ENCODE results near the gene DCTN1.

The DCTN1 gene

DNA sequence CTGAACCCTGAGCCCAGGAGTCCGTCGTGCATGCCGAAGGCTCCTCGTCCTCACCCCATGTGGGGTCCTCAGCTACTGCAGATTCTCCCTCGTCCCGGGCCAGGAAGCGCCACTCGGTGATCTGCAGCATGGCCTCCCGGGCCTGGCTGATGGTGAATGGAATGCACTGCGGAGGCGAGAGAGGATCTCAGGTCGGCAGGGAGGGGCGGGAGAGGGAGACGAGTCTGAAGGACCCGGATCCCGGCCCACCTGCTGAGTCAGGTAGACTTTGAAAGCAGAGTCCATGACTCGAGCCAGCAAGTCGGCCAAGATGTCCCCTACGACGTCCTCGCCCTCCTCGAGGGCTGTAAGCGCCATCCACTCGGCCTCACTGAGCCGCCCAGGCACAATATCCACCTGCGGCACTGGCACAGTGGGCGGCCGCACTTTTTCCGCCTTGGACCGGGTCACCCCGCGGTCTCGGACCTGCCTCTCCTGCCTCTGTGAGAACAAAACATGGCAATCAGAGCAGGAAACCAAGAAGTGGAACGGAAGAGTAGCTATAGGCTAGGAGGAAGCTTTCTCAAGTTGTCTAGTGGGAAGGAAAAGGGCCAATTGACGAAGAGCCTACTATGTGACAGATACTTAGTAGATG is 35.8 kb upstream of the DCTN1 start:
- no peak overlapping the region; the same call in 1 of the 2 replicates for H3K4me3 ChIP-seq (ENCODE audit: low read depth, low read length)
- DNase-seq (ENCODE audit: low read depth, low spot score): no peak
- CTCF ChIA-PET: interaction anchor here (0.6 to 1.4 kb wide), 5 partner anchors 12 to 166 kb away, joined by 3 to 5 read pairs (median 3); no protein-coding TSS in a partner anchor
- TF ChIP-seq, protein P1, sequence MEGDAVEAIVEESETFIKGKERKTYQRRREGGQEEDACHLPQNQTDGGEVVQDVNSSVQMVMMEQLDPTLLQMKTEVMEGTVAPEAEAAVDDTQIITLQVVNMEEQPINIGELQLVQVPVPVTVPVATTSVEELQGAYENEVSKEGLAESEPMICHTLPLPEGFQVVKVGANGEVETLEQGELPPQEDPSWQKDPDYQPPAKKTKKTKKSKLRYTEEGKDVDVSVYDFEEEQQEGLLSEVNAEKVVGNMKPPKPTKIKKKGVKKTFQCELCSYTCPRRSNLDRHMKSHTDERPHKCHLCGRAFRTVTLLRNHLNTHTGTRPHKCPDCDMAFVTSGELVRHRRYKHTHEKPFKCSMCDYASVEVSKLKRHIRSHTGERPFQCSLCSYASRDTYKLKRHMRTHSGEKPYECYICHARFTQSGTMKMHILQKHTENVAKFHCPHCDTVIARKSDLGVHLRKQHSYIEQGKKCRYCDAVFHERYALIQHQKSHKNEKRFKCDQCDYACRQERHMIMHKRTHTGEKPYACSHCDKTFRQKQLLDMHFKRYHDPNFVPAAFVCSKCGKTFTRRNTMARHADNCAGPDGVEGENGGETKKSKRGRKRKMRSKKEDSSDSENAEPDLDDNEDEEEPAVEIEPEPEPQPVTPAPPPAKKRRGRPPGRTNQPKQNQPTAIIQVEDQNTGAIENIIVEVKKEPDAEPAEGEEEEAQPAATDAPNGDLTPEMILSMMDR (IDR thresholded peaks at IDR 0.05; ENCODE audit: insufficient read depth, low read length, missing control alignments): no peak
- POLR2A ChIA-PET: no interaction called here

- DNase-seq (ENCODE audit: low read depth, low spot score): no peak
- CTCF ChIA-PET: interaction anchor here (0.6 to 2.2 kb wide), 6 partner anchors 12 to 166 kb away, joined by 3 to 8 read pairs (median 4); no protein-coding TSS in a partner anchor
- POLR2A ChIA-PET: no interaction called here
- TF ChIP-seq, protein P1 (IDR thresholded peaks at IDR 0.05; ENCODE audit: insufficient read depth, low read length, missing control alignments): peak; percentile 31
- H3K4me3 ChIP-seq (ENCODE audit: low read depth, low read length): peak overlapping the region; percentile 43
These were observed 35.0 kb upstream of the DCTN1 start for GRCh38 chr2:74414881-74415761.

GRCh38 chr2:74414441-74414840 is 34.3 kb upstream of the DCTN1 start:
- DNase-seq (ENCODE audit: low read depth, low spot score): no peak
- TF ChIP-seq, protein P1 (IDR thresholded peaks at IDR 0.05; ENCODE audit: insufficient read depth, low read length, missing control alignments): no peak
- H3K4me3 ChIP-seq (ENCODE audit: low read depth, low read length): no peak overlapping the region; the same call in 1 of the 2 replicates
- ChIA-PET CTCF (interaction anchor here (1.1 to 2.4 kb wide), 3 partner anchors 13 to 165 kb away, joined by 3 to 12 read pairs (median 8); no protein-coding TSS in a partner anchor), POLR2A (no interaction called here)

GRCh38 chr2:74413001-74413698 is 33.0 kb upstream of the DCTN1 start:
- TF ChIP-seq, protein P1 (IDR thresholded peaks at IDR 0.05; ENCODE audit: insufficient read depth, low read length, missing control alignments): no peak
- ChIA-PET CTCF (interaction anchor here (0.8 to 2.4 kb wide), 4 partner anchors 8 to 22 kb away, joined by 3 to 12 read pairs (median 6); partner anchors contain the start of genes C2orf81 and WDR54), POLR2A (no interaction called here)
- no peak for DNase-seq (ENCODE audit: low read depth, low spot score)
- H3K4me3 ChIP-seq (ENCODE audit: low read depth, low read length): no peak overlapping the region

DNA sequence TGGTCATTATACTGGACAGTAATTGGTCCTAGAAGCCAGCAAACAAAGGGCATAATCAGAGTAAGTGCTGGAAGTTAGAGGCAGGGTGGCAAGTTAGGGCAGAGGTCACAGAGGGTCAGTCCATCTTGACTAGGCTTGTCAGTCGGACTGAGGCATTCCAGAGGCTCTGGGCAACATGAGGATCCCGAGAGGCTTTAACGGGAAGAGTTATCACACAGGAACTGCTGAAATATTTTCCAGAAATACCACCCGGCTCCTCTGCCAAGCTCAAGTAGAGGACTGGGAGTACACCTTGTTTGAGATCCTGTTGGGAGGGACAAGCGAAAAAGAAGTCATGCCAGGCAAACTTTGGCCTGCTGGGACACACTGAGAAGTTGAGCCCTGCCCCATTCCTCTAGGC is 27.6 kb upstream of the DCTN1 start:
- CTCF ChIA-PET: interaction anchor here (0.9 to 1.6 kb wide), 5 partner anchors 9 to 158 kb away, joined by 3 to 4 read pairs (median 3); no protein-coding TSS in a partner anchor
- no peak for DNase-seq (ENCODE audit: low read depth, low spot score)
- POLR2A ChIA-PET: no interaction called here
- TF ChIP-seq, protein P1 (IDR thresholded peaks at IDR 0.05; ENCODE audit: insufficient read depth, low read length, missing control alignments): no peak
- H3K4me3 ChIP-seq (ENCODE audit: low read depth, low read length): no peak overlapping the region
